ENCODE data around the gene LRRC3B.

Gene LRRC3B

GRCh38 chr3:26630669-26631389 is 8.3 kb downstream of the LRRC3B start:
- Histone ChIP-seq H3K4me1 (ENCODE audit: control insufficient read depth in 2 of 2, insufficient read depth in 2 of 2, low read length in 2 of 2) (no peaks in the 10 kb centered on the region), H3K36me3 (ENCODE audit: control insufficient read depth in 2 of 2, insufficient read depth in 2 of 2, low read length in 2 of 2) (no peaks in the 10 kb centered on the region), H3K27me3 (ENCODE audit: control insufficient read depth in 2 of 2, insufficient read depth in 2 of 2, low read length in 2 of 2) (no peaks in the 10 kb centered on the region), H3K9me3 (ENCODE audit: control insufficient read depth in 2 of 2, low read length in 2 of 2) (no peaks in the 10 kb centered on the region), H3K9ac (ENCODE audit: low read depth in 1 of 2, low read length in 2 of 2) (no peak overlapping the region), H3K27ac (ENCODE audit: low read depth in 2 of 2, low read length in 2 of 2) (no peak overlapping the region), H3K4me3 (ENCODE audit: low read length in 2 of 2) (no peak overlapping the region)

GRCh38 chr3:26631390-26631738 is 8.8 kb downstream of the LRRC3B start:
- Histone ChIP-seq H3K9me3 (ENCODE audit: control insufficient read depth in 2 of 2, low read length in 2 of 2) (no peaks in the 10 kb centered on the region), H3K4me3 (ENCODE audit: low read length in 2 of 2) (no peak overlapping the region), H3K27ac (ENCODE audit: low read depth in 2 of 2, low read length in 2 of 2) (no peak overlapping the region), H3K27me3 (ENCODE audit: control insufficient read depth in 2 of 2, insufficient read depth in 2 of 2, low read length in 2 of 2) (no peaks in the 10 kb centered on the region), H3K36me3 (ENCODE audit: control insufficient read depth in 2 of 2, insufficient read depth in 2 of 2, low read length in 2 of 2) (no peaks in the 10 kb centered on the region), H3K4me1 (ENCODE audit: control insufficient read depth in 2 of 2, insufficient read depth in 2 of 2, low read length in 2 of 2) (no peaks in the 10 kb centered on the region), H3K9ac (ENCODE audit: low read depth in 1 of 2, low read length in 2 of 2) (no peak overlapping the region)

DNA sequence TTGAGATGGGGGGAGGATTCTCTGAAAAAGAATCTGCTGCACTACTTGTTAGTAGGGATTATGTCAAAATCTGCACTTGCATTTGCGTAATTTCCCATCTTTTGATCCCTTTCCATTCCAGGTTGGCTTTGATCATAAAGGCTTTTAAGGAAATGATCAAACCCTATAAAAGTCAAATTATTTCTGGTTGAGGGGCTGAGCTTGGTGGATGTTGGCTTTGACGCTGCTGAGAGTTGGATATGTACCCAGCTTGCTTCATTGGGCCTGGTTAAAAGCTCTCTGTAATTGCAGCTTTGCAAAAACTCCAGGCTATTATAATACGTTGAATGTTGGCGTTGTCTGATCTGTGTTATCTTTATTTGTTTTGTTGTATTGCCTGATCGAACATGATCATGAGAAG is 12.0 kb downstream of the LRRC3B start:
- Histone ChIP-seq H3K27ac (ENCODE audit: low read depth in 2 of 2, low read length in 2 of 2) (no peak overlapping the region), H3K27me3 (ENCODE audit: control insufficient read depth in 2 of 2, insufficient read depth in 2 of 2, low read length in 2 of 2) (no peaks in the 10 kb centered on the region), H3K4me3 (ENCODE audit: low read length in 2 of 2) (no peak overlapping the region), H3K9ac (ENCODE audit: low read depth in 1 of 2, low read length in 2 of 2) (no peak overlapping the region), H3K4me1 (ENCODE audit: control insufficient read depth in 2 of 2, insufficient read depth in 2 of 2, low read length in 2 of 2) (no peaks in the 10 kb centered on the region), H3K36me3 (ENCODE audit: control insufficient read depth in 2 of 2, insufficient read depth in 2 of 2, low read length in 2 of 2) (no peaks in the 10 kb centered on the region), H3K9me3 (ENCODE audit: control insufficient read depth in 2 of 2, low read length in 2 of 2) (no peaks in the 10 kb centered on the region)

DNA sequence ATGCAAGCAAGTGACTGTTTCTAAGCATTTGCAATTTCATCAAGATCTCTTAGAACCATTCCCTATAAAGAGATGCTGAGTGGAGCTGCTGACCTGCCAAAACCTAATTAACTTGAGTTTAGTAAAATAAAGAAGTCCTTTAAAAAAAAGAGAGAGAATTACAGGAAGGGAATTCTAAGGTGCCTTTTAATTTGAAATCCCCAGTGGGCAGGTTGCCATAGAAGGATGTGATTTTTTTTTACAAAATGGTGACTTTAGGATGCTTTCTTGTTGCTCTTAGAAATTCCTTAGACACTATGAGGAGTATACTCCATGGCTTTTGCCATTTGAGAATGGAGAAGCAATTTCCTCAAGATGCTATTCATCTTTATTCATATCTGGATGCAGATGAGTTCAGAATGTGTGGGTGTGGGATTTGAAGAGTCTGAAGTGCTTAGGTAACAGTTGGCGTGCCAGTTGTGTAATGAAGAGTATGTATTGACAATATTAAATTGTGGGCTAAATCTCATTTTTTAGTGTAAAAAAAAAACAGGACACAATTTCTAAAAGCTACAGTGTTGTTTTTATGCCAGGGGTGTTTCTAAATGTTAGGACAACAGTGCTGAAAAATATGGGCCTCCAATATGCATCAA is 13.6 kb downstream of the LRRC3B start:
- Histone ChIP-seq H3K4me1 (ENCODE audit: control insufficient read depth in 2 of 2, insufficient read depth in 2 of 2, low read length in 2 of 2) (no peaks in the 10 kb centered on the region), H3K9me3 (ENCODE audit: control insufficient read depth in 2 of 2, low read length in 2 of 2) (no peaks in the 10 kb centered on the region), H3K27me3 (ENCODE audit: control insufficient read depth in 2 of 2, insufficient read depth in 2 of 2, low read length in 2 of 2) (no peaks in the 10 kb centered on the region), H3K9ac (ENCODE audit: low read depth in 1 of 2, low read length in 2 of 2) (no peak overlapping the region), H3K4me3 (ENCODE audit: low read length in 2 of 2) (no peak overlapping the region), H3K36me3 (ENCODE audit: control insufficient read depth in 2 of 2, insufficient read depth in 2 of 2, low read length in 2 of 2) (no peaks in the 10 kb centered on the region), H3K27ac (ENCODE audit: low read depth in 2 of 2, low read length in 2 of 2) (no peak overlapping the region)

GRCh38 chr3:26637698-26638097 is 15.1 kb downstream of the LRRC3B start:
- H3K36me3 ChIP-seq (ENCODE audit: control insufficient read depth in 2 of 2, insufficient read depth in 2 of 2, low read length in 2 of 2) = no peaks in the 10 kb centered on the region
- H3K4me1 ChIP-seq (ENCODE audit: control insufficient read depth in 2 of 2, insufficient read depth in 2 of 2, low read length in 2 of 2) = no peaks in the 10 kb centered on the region
- H3K4me3 ChIP-seq (ENCODE audit: low read length in 2 of 2) = no peak overlapping the region
- no peak overlapping the region for H3K27ac ChIP-seq (ENCODE audit: low read depth in 2 of 2, low read length in 2 of 2)
- H3K9me3 ChIP-seq (ENCODE audit: control insufficient read depth in 2 of 2, low read length in 2 of 2) = no peaks in the 10 kb centered on the region
- no peaks in the 10 kb centered on the region for H3K27me3 ChIP-seq (ENCODE audit: control insufficient read depth in 2 of 2, insufficient read depth in 2 of 2, low read length in 2 of 2)
- H3K9ac ChIP-seq (ENCODE audit: low read depth in 1 of 2, low read length in 2 of 2) = no peak overlapping the region

GRCh38 chr3:26638113-26638512 is 15.5 kb downstream of the LRRC3B start:
- Histone ChIP-seq H3K27ac (ENCODE audit: low read depth in 2 of 2, low read length in 2 of 2) (no peak overlapping the region), H3K4me1 (ENCODE audit: control insufficient read depth in 2 of 2, insufficient read depth in 2 of 2, low read length in 2 of 2) (no peaks in the 10 kb centered on the region), H3K9me3 (ENCODE audit: control insufficient read depth in 2 of 2, low read length in 2 of 2) (no peaks in the 10 kb centered on the region), H3K9ac (ENCODE audit: low read depth in 1 of 2, low read length in 2 of 2) (no peak overlapping the region), H3K27me3 (ENCODE audit: control insufficient read depth in 2 of 2, insufficient read depth in 2 of 2, low read length in 2 of 2) (no peaks in the 10 kb centered on the region), H3K4me3 (ENCODE audit: low read length in 2 of 2) (no peak overlapping the region), H3K36me3 (ENCODE audit: control insufficient read depth in 2 of 2, insufficient read depth in 2 of 2, low read length in 2 of 2) (no peaks in the 10 kb centered on the region)

- H3K36me3 ChIP-seq (ENCODE audit: control insufficient read depth in 2 of 2, insufficient read depth in 2 of 2, low read length in 2 of 2) = no peaks in the 10 kb centered on the region
- H3K27ac ChIP-seq (ENCODE audit: low read depth in 2 of 2, low read length in 2 of 2) = no peak overlapping the region
- H3K27me3 ChIP-seq (ENCODE audit: control insufficient read depth in 2 of 2, insufficient read depth in 2 of 2, low read length in 2 of 2) = no peaks in the 10 kb centered on the region
- no peaks in the 10 kb centered on the region for H3K9me3 ChIP-seq (ENCODE audit: control insufficient read depth in 2 of 2, low read length in 2 of 2)
- no peaks in the 10 kb centered on the region for H3K4me1 ChIP-seq (ENCODE audit: control insufficient read depth in 2 of 2, insufficient read depth in 2 of 2, low read length in 2 of 2)
- no peak overlapping the region for H3K9ac ChIP-seq (ENCODE audit: low read depth in 1 of 2, low read length in 2 of 2)
- no peak overlapping the region for H3K4me3 ChIP-seq (ENCODE audit: low read length in 2 of 2)
Observed at GRCh38 chr3:26639339-26639738, 16.8 kb downstream of the LRRC3B start.

- H3K36me3 ChIP-seq (ENCODE audit: control insufficient read depth in 2 of 2, insufficient read depth in 2 of 2, low read length in 2 of 2) = no peaks in the 10 kb centered on the region
- H3K27me3 ChIP-seq (ENCODE audit: control insufficient read depth in 2 of 2, insufficient read depth in 2 of 2, low read length in 2 of 2) = no peaks in the 10 kb centered on the region
- no peak overlapping the region for H3K27ac ChIP-seq (ENCODE audit: low read depth in 2 of 2, low read length in 2 of 2)
- no peaks in the 10 kb centered on the region for H3K9me3 ChIP-seq (ENCODE audit: control insufficient read depth in 2 of 2, low read length in 2 of 2)
- no peaks in the 10 kb centered on the region for H3K4me1 ChIP-seq (ENCODE audit: control insufficient read depth in 2 of 2, insufficient read depth in 2 of 2, low read length in 2 of 2)
- no peak overlapping the region for H3K9ac ChIP-seq (ENCODE audit: low read depth in 1 of 2, low read length in 2 of 2)
- H3K4me3 ChIP-seq (ENCODE audit: low read length in 2 of 2) = no peak overlapping the region
Observed at GRCh38 chr3:26647078-26647477, 24.5 kb downstream of the LRRC3B start.

DNA sequence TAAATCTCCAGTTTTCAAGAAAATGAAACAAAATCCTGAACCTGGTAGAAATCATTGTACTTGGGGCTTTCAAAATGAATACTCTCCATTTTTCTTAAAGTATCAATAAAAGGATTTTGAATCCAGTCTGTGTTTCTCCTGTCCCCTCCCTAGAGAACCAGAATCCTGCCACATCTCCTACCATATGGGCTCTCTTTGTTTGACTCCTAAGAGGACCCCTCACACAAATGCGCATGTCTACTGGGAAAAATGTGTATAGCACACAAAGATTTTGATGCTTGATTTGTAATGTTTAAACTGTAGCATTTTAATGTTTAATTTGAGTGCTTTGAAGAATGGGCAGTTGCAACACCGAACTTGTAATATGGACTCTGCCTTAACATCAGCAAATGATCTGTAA is 25.9 kb downstream of the LRRC3B start:
- Histone ChIP-seq H3K36me3 (ENCODE audit: control insufficient read depth in 2 of 2, insufficient read depth in 2 of 2, low read length in 2 of 2) (no peaks in the 10 kb centered on the region), H3K27ac (ENCODE audit: low read depth in 2 of 2, low read length in 2 of 2) (no peak overlapping the region), H3K4me3 (ENCODE audit: low read length in 2 of 2) (no peak overlapping the region), H3K9me3 (ENCODE audit: control insufficient read depth in 2 of 2, low read length in 2 of 2) (no peaks in the 10 kb centered on the region), H3K9ac (ENCODE audit: low read depth in 1 of 2, low read length in 2 of 2) (no peak overlapping the region), H3K27me3 (ENCODE audit: control insufficient read depth in 2 of 2, insufficient read depth in 2 of 2, low read length in 2 of 2) (no peaks in the 10 kb centered on the region), H3K4me1 (ENCODE audit: control insufficient read depth in 2 of 2, insufficient read depth in 2 of 2, low read length in 2 of 2) (no peaks in the 10 kb centered on the region)

GRCh38 chr3:26652164-26652563 is 29.6 kb downstream of the LRRC3B start:
- Histone ChIP-seq H3K36me3 (ENCODE audit: control insufficient read depth in 2 of 2, insufficient read depth in 2 of 2, low read length in 2 of 2) (no peaks in the 10 kb centered on the region), H3K9ac (ENCODE audit: low read depth in 1 of 2, low read length in 2 of 2) (no peak overlapping the region), H3K9me3 (ENCODE audit: control insufficient read depth in 2 of 2, low read length in 2 of 2) (no peaks in the 10 kb centered on the region), H3K27ac (ENCODE audit: low read depth in 2 of 2, low read length in 2 of 2) (no peak overlapping the region), H3K27me3 (ENCODE audit: control insufficient read depth in 2 of 2, insufficient read depth in 2 of 2, low read length in 2 of 2) (no peaks in the 10 kb centered on the region), H3K4me3 (ENCODE audit: low read length in 2 of 2) (no peak overlapping the region), H3K4me1 (ENCODE audit: control insufficient read depth in 2 of 2, insufficient read depth in 2 of 2, low read length in 2 of 2) (no peaks in the 10 kb centered on the region)
